GM23338 (cell line): ENCODE data around the gene LCN10. TPM values are rescaled to one million over a fixed set of nuclear protein-coding genes. Genes with fewer than 3 reads are reported as not detected.

Source experiments
- ATAC-seq: fragments of 200-7000 bp; cut with Tn5 transposase; 3 replicates; pipeline ENCODE4 v1.9.1; 2020
- DNase-seq: peaks from one replicate; pipeline ENCODE4 v3.0.0-alpha.2; 2015; ENCODE audit warnings: low spot score
- H2AFZ ChIP-seq: fragments of 200-600 bp; sonication (generic); 2 replicates; pipeline ENCODE4 v1.8.0; 2016; ENCODE audit warnings: antibody characterized with exemption, mild to moderate bottlenecking, moderate library complexity
- H3F3A ChIP-seq: fragments of 200-600 bp; sonication (generic); replicated peaks from 2 replicates; pipeline ENCODE4 v1.8.0; 2017; ENCODE audit warnings: antibody characterized with exemption, mixed run types, low read depth
- H3K27ac ChIP-seq: fragments of 200-600 bp; sonication (generic); 2 replicates; pipeline ENCODE4 v1.6.1; 2016; ENCODE audit warnings: low read depth
- H3K27me3 ChIP-seq: fragments of 200-600 bp; sonication (generic); 2 replicates; pipeline ENCODE4 v1.8.0; 2016; ENCODE audit warnings: mild to moderate bottlenecking, mixed run types, moderate library complexity; ENCODE audit not compliant: insufficient read depth
- H3K36me3 ChIP-seq: fragments of 200-600 bp; sonication (generic); 2 replicates; pipeline ENCODE4 v1.8.0; 2016; ENCODE audit warnings: mild to moderate bottlenecking; ENCODE audit not compliant: insufficient read depth
- H3K4me1 ChIP-seq: fragments of 200-600 bp; sonication (generic); 2 replicates; pipeline ENCODE4 v1.8.0; 2016; ENCODE audit warnings: mild to moderate bottlenecking, moderate library complexity; ENCODE audit not compliant: insufficient read depth
- H3K4me2 ChIP-seq: fragments of 200-600 bp; sonication (generic); 2 replicates; pipeline ENCODE4 v1.7.1; 2017; ENCODE audit warnings: mixed run types
- H3K4me3 ChIP-seq: fragments of 200-600 bp; sonication (generic); 2 replicates; pipeline ENCODE4 v1.6.1; 2016; ENCODE audit warnings: mixed run types
- H3K79me2 ChIP-seq: fragments of 200-600 bp; sonication (generic); replicated peaks from 2 replicates; pipeline ENCODE4 v1.8.0; 2017; ENCODE audit warnings: mild to moderate bottlenecking; ENCODE audit not compliant: insufficient read depth
- H3K9me2 ChIP-seq: fragments of 200-600 bp; sonication (generic); 2 replicates; pipeline ENCODE4 v1.8.0; 2017; ENCODE audit not compliant: insufficient read depth
- H4K20me1 ChIP-seq: fragments of 200-600 bp; sonication (generic); replicated peaks from 2 replicates; pipeline ENCODE4 v1.8.0; 2017; ENCODE audit warnings: mild to moderate bottlenecking; ENCODE audit not compliant: insufficient read depth
- H3K27ac Mint-ChIP-seq: 2 replicates; pipeline ENCODE4 v1.8.0; 2020; ENCODE audit warnings: inconsistent platforms, mild to moderate bottlenecking, moderate library complexity, mixed read lengths
- H3K27me3 Mint-ChIP-seq: 3 replicates; pipeline ENCODE4 v1.8.0; 2022; ENCODE audit warnings: low read depth, mild to moderate bottlenecking, moderate library complexity, mixed read lengths, inconsistent platforms; ENCODE audit not compliant: insufficient read depth, poor library complexity
- H3K36me3 Mint-ChIP-seq: 3 replicates; pipeline ENCODE4 v1.8.0; 2021; ENCODE audit warnings: low read depth, mild to moderate bottlenecking, inconsistent platforms, moderate library complexity, mixed read lengths
- H3K4me1 Mint-ChIP-seq: 3 replicates; pipeline ENCODE4 v1.8.0; 2020; ENCODE audit warnings: mild to moderate bottlenecking, inconsistent platforms, mixed read lengths
- H3K4me3 Mint-ChIP-seq: 3 replicates; pipeline ENCODE4 v1.8.0; 2021; ENCODE audit warnings: moderate library complexity, mild to moderate bottlenecking, inconsistent platforms, mixed read lengths
- H3K9me3 Mint-ChIP-seq: 3 replicates; pipeline ENCODE4 v1.8.0; 2020; ENCODE audit warnings: moderate library complexity, mild to moderate bottlenecking, inconsistent platforms, mixed read lengths
- CTCF ChIP-seq, 2 experiments: fragments of 200-600 bp in 1 of 2; sonication (generic) in 1 of 2; conservative IDR thresholded peaks; 2 replicates each; pipeline versions ENCODE4 v1.5.1 to v1.6.1; 2016 to 2017; ENCODE audit warnings: antibody characterized with exemption in 2 of 2, low read depth in 2 of 2, mild to moderate bottlenecking in 2 of 2, moderate library complexity in 1 of 2
- ETS1 ChIP-seq: IDR thresholded peaks from 2 replicates; pipeline ENCODE4 v1.6.1; 2016; ENCODE audit warnings: antibody characterized with exemption
- JUNB ChIP-seq: IDR thresholded peaks from one replicate; pipeline ENCODE4 v1.6.1; 2016; ENCODE audit warnings: antibody characterized with exemption; ENCODE audit not compliant: unreplicated experiment
- NANOG ChIP-seq: IDR thresholded peaks from 2 replicates; pipeline ENCODE4 v1.6.1; 2016; ENCODE audit warnings: antibody characterized with exemption, borderline replicate concordance
- REST ChIP-seq: IDR thresholded peaks from one replicate; pipeline ENCODE4 v1.6.1; 2018; ENCODE audit warnings: antibody characterized with exemption; ENCODE audit not compliant: unreplicated experiment
- STAT1 ChIP-seq: IDR thresholded peaks from one replicate; pipeline ENCODE4 v1.6.1; 2016; ENCODE audit warnings: antibody characterized with exemption; ENCODE audit not compliant: unreplicated experiment
- ZNF331 ChIP-seq: fragments of 250-450 bp; sonication (Bioruptor Pico); IDR thresholded peaks from 2 replicates; pipeline ENCODE4 v1.5.0; 2020; ENCODE audit warnings: low read depth, mild to moderate bottlenecking, moderate library complexity
- ZNF462 ChIP-seq: fragments of 250-450 bp; sonication (Bioruptor Pico); IDR thresholded peaks from 2 replicates; pipeline ENCODE4 v1.5.0; 2020; ENCODE audit warnings: mild to moderate bottlenecking, moderate library complexity
- polyA plus RNA-seq: library from polyadenylated mRNA; unstranded; fragments of >200 nt; fragmentation: Nextera tagmentation; extraction: Ambion mirVana; gene quantifications from 2 replicates; pipeline ENCODE4 v1.2.1, GENCODE V29; 2016
- total RNA-seq: library from RNA; depleted of rRNA; stranded (reverse); fragments of >200 nt; shearing (Covaris generic); gene quantifications from 2 replicates; pipeline ENCODE4 v1.2.3, GENCODE V29; 2014

Gene LCN10
- total and polyA plus RNA-seq, 2 experiments from 2014 or later: 0.45 to 0.74 TPM

- Histone ChIP-seq H3K4me2 (no peak overlapping the region), H2AFZ (no peak overlapping the region), H3F3A (no peaks in the 10 kb centered on the region), H4K20me1 (no peaks in the 10 kb centered on the region), H3K4me3 (no peak overlapping the region), H3K9me2 (no peaks in the 10 kb centered on the region), H3K27ac (no peak overlapping the region), H3K36me3 (no peaks in the 10 kb centered on the region), H3K4me1 (no peaks in the 10 kb centered on the region), H3K27me3 (no peaks in the 10 kb centered on the region), H3K79me2 (no peaks in the 10 kb centered on the region)
- ATAC-seq (no peak), DNase-seq (no peak)
- H3K27ac Mint-ChIP-seq: no peak overlapping the region
- peaks cover 2% of the 10 kb centered on the region; the same call in 1 of the 3 replicates for H3K4me1 Mint-ChIP-seq
- no peaks in the 10 kb centered on the region; the same call in 2 of the 3 replicates for H3K9me3 Mint-ChIP-seq
- peaks cover 14% of the 10 kb centered on the region for H3K27me3 Mint-ChIP-seq
- no peaks in the 10 kb centered on the region for H3K36me3 Mint-ChIP-seq
- no peak overlapping the region for H3K4me3 Mint-ChIP-seq
- TF ChIP-seq STAT1: no peak
- TF ChIP-seq ZNF462 (CRISPR knock-in tag): no peak
Observed at GRCh38 chr9:136740069-136740468, 2.7 kb downstream of the LCN10 start.

- Mint-ChIP-seq H3K4me3 (no peak overlapping the region), H3K36me3 (no peaks in the 10 kb centered on the region), H3K4me1 (peaks cover 2% of the 10 kb centered on the region; the same call in 1 of the 3 replicates), H3K27me3 (peaks cover 14% of the 10 kb centered on the region), H3K9me3 (no peaks in the 10 kb centered on the region; the same call in 2 of the 3 replicates), H3K27ac (no peak overlapping the region)
- ATAC-seq: no peak
- H2AFZ ChIP-seq: no peak overlapping the region
- H3K4me3 ChIP-seq: no peak overlapping the region
- no peaks in the 10 kb centered on the region for H3K27me3 ChIP-seq
- no peaks in the 10 kb centered on the region for H3K79me2 ChIP-seq
- no peak for DNase-seq
- H4K20me1 ChIP-seq: no peaks in the 10 kb centered on the region
- H3K4me1 ChIP-seq: no peaks in the 10 kb centered on the region
- no peak overlapping the region for H3K27ac ChIP-seq
- no peaks in the 10 kb centered on the region for H3F3A ChIP-seq
- H3K36me3 ChIP-seq: no peaks in the 10 kb centered on the region
- no peak overlapping the region for H3K4me2 ChIP-seq
- H3K9me2 ChIP-seq: no peaks in the 10 kb centered on the region
- TF ChIP-seq NANOG (no peak), REST (no peak), ETS1 (no peak), ZNF331 (CRISPR knock-in tag) (no peak), CTCF (conservative IDR thresholded peaks at IDR 0.05; ENCODE audit: low read depth in 2 of 2) (no peak), JUNB (no peak)
Observed at GRCh38 chr9:136739509-136739908, 3.2 kb downstream of the LCN10 start.
